Spleen (tissue), 11 donors: ENCODE results near the gene RIMKLA. TPM values are rescaled to one million over a fixed set of nuclear protein-coding genes. Genes with fewer than 3 reads are reported as not detected.

ENCODE experiments used
- DNase-seq: peaks from one replicate; pipeline ENCODE4 v3.0.0-alpha.2; 2020
- H3K27ac ChIP-seq, 8 donors: fragments of 200-600 bp; sonication (generic) in 7 of 8; 1 replicate in 4 of 8; 2 replicates in 4 of 8; pipeline versions ENCODE4 v1.5.0 to v1.8.0; 2016 to 2021; ENCODE audit warnings: inconsistent platforms in 4 of 8, mild to moderate bottlenecking in 4 of 8, moderate library complexity in 1 of 8
- H3K27me3 ChIP-seq, 7 donors: fragments of 200-600 bp; sonication (generic) in 6 of 7; replicated peaks in 1 of 7; 1 replicate in 4 of 7; 2 replicates in 3 of 7; pipeline versions ENCODE4 v1.5.0 to v1.8.0; 2016 to 2021; ENCODE audit warnings: inconsistent platforms in 3 of 7, mild to moderate bottlenecking in 1 of 7
- H3K36me3 ChIP-seq, 6 donors: fragments of 200-600 bp; sonication (generic) in 5 of 6; 1 replicate in 4 of 6; 2 replicates in 2 of 6; pipeline versions ENCODE4 v1.5.0 to v1.8.0; 2016 to 2021; ENCODE audit warnings: inconsistent platforms in 2 of 6
- H3K4me1 ChIP-seq, 6 donors: fragments of 200-600 bp; sonication (generic) in 5 of 6; 1 replicate in 3 of 6; 2 replicates in 3 of 6; pipeline versions ENCODE4 v1.5.0 to v1.8.0; 2016 to 2021; ENCODE audit warnings: inconsistent platforms in 3 of 6
- H3K4me3 ChIP-seq, 8 donors: fragments of 200-600 bp; sonication (generic) in 7 of 8; 1 replicate in 4 of 8; 2 replicates in 4 of 8; pipeline versions ENCODE4 v1.5.0 to v1.8.0; 2016 to 2021; ENCODE audit warnings: inconsistent platforms in 4 of 8, mild to moderate bottlenecking in 4 of 8, moderate library complexity in 2 of 8
- H3K9me3 ChIP-seq, 8 donors: fragments of 200-600 bp; sonication (generic) in 7 of 8; 1 replicate in 4 of 8; 2 replicates in 4 of 8; pipeline versions ENCODE4 v1.5.0 to v1.8.0; 2016 to 2021; ENCODE audit warnings: inconsistent platforms in 4 of 8
- CTCF ChIP-seq, 11 experiments: fragments of 200-600 bp in 7 of 11; fragments of 450-650 bp in 4 of 11; sonication (generic) in 4 of 11; IDR thresholded peaks in 8 of 11; conservative IDR thresholded peaks in 3 of 11; 1 replicate in 7 of 11; 2 replicates in 4 of 11; pipeline versions ENCODE4 v1.4.0 to v1.8.0; 2016 to 2021; ENCODE audit warnings: antibody characterized with exemption in 11 of 11, inconsistent platforms in 4 of 11, mild to moderate bottlenecking in 1 of 11
- POLR2A ChIP-seq, 3 donors: fragments of 450-650 bp; IDR thresholded peaks; one replicate each; pipeline ENCODE4 v1.5.1; 2017; ENCODE audit warnings: antibody characterized with exemption in 3 of 3, mild to moderate bottlenecking in 1 of 3
- POLR2AphosphoS5 ChIP-seq, 3 donors: sonication (generic); formaldehyde crosslinking; IDR thresholded peaks; one replicate each; pipeline ENCODE4 v1.5.1; 2017; ENCODE audit warnings: antibody characterized with exemption in 3 of 3
- WGBS, 5 donors: extraction: QIAGEN DNeasy Blood & Tissue Kit in 3 of 5; methylation state at CpG; one replicate each; pipeline versions ENCODE4 v1.1.5 to v1.1.7; 2013 to 2018; 5-methylcytosine and 5-hydroxymethylcytosine counted together
- intact Hi-C: fragments of 100-400 bp; cut with DNase I; formaldehyde crosslinking; loops from one replicate; pipeline ENCODE4 v1.15.0; 2023; ENCODE audit warnings: low total_unique reads
- polyA plus RNA-seq, 3 donors: library from polyadenylated mRNA; stranded (reverse); fragments of 200-250 nt; gene quantifications; one replicate each; pipeline ENCODE4 v1.2.1, GENCODE V29; 2013
- total RNA-seq, 7 donors: library from RNA; depleted of rRNA in 3 of 7; stranded (reverse); fragments of >200 nt in 3 of 7; fragmentation: NEBNext Ultra II Directional in 4 of 7; extraction: Animal tissue kit (Norgen Biotek cat#: 25700) in 4 of 7; gene quantifications; one replicate each; pipeline versions ENCODE4 v1.1.0 to v1.2.1, GENCODE V29; 2016 to 2021
- donor health status: healthy with polysubstance abuse.
- donor health status: DM: no; HTN: no; CAD: no; lungs with moderate emphysema.
- donor health status: DM: no; HTN: no; CAD: no.
- donor health status: Bipolar disorder and iron deficiency.
- donor health status: healthy.
- donor health status: DM: no; HTN: no; CAD: no.
- donor health status: DM: yes; HTN: yes; CAD: no.

Gene RIMKLA
- total and polyA plus RNA-seq, 10 donors: 0.06 to 1.4 (median 0.28) TPM

GRCh38 chr1:42336978-42337377 is 43.6 kb upstream of the RIMKLA start:
- TF ChIP-seq POLR2AphosphoS5 (IDR thresholded peaks at IDR 0.05) (no peak), POLR2A (IDR thresholded peaks at IDR 0.05) (no peak), CTCF (IDR thresholded peaks at IDR 0.05 in 8 of 11, conservative IDR thresholded peaks at IDR 0.05 in 3 of 11) (no peak)
- 80 to 88% (median 81%) methylated on average over 6 of the region's 6 CpGs for WGBS, 5 donors
- H3K27ac ChIP-seq: no peak overlapping the region
- intact Hi-C loops: loop anchor here (10.0 kb wide), 1 partner anchor 162 kb away; no protein-coding TSS in a partner anchor
- peaks cover 22 to 43% (median 33%) of the 10 kb centered on the region in 6 donors for H3K4me1 ChIP-seq
- H3K36me3 ChIP-seq: no peaks in the 10 kb centered on the region
- no peaks in the 10 kb centered on the region for H3K27me3 ChIP-seq
- H3K4me3 ChIP-seq: no peak overlapping the region
- DNase-seq: no peak
- H3K9me3 ChIP-seq: no peaks in the 10 kb centered on the region

GRCh38 chr1:42340093-42340492 is 40.5 kb upstream of the RIMKLA start:
- H3K4me3 ChIP-seq: no peak overlapping the region
- no peaks in the 10 kb centered on the region for H3K9me3 ChIP-seq
- H3K4me1 ChIP-seq: peaks cover 4 to 17% (median 10%) of the 10 kb centered on the region in 6 donors
- intact Hi-C loops: no loop called here
- H3K36me3 ChIP-seq: no peaks in the 10 kb centered on the region
- TF ChIP-seq CTCF (IDR thresholded peaks at IDR 0.05 in 8 of 11, conservative IDR thresholded peaks at IDR 0.05 in 3 of 11) (no peak), POLR2A (IDR thresholded peaks at IDR 0.05) (no peak), POLR2AphosphoS5 (IDR thresholded peaks at IDR 0.05) (no peak)
- H3K27me3 ChIP-seq: no peaks in the 10 kb centered on the region
- WGBS, 5 donors: 81 to 88% (median 86%) methylated on average over 2 of the region's 2 CpGs
- H3K27ac ChIP-seq: no peak overlapping the region
- DNase-seq: no peak

GRCh38 chr1:42340901-42341300 is 39.7 kb upstream of the RIMKLA start:
- H3K4me1 ChIP-seq: peaks cover 3 to 13% (median 8%) of the 10 kb centered on the region in 6 donors
- H3K9me3 ChIP-seq: no peaks in the 10 kb centered on the region
- H3K36me3 ChIP-seq: no peaks in the 10 kb centered on the region
- H3K27me3 ChIP-seq: no peaks in the 10 kb centered on the region
- no peak overlapping the region for H3K27ac ChIP-seq
- no peak for DNase-seq
- no peak for TF ChIP-seq POLR2AphosphoS5 (IDR thresholded peaks at IDR 0.05)
- no peak for TF ChIP-seq CTCF (IDR thresholded peaks at IDR 0.05 in 8 of 11, conservative IDR thresholded peaks at IDR 0.05 in 3 of 11)
- TF ChIP-seq POLR2A (IDR thresholded peaks at IDR 0.05): no peak
- WGBS, 5 donors: 71 to 98% (median 88%) methylated on average over 1 of the region's 1 CpG
- intact Hi-C loops: no loop called here
- no peak overlapping the region for H3K4me3 ChIP-seq

- Histone ChIP-seq H3K36me3 (no peaks in the 10 kb centered on the region), H3K27ac (no peak overlapping the region), H3K4me1 (no peaks in the 10 kb centered on the region), H3K27me3 (no peaks in the 10 kb centered on the region), H3K9me3 (no peaks in the 10 kb centered on the region), H3K4me3 (no peak overlapping the region)
- WGBS, 5 donors: 80 to 88% (median 87%) methylated on average over 5 of the region's 5 CpGs
- intact Hi-C loops: no loop called here
- DNase-seq: no peak
- TF ChIP-seq POLR2AphosphoS5 (IDR thresholded peaks at IDR 0.05) (no peak), CTCF (IDR thresholded peaks at IDR 0.05 in 8 of 11, conservative IDR thresholded peaks at IDR 0.05 in 3 of 11) (no peak), POLR2A (IDR thresholded peaks at IDR 0.05) (no peak)
Observed at GRCh38 chr1:42343049-42343448, 37.5 kb upstream of the RIMKLA start.
